Stimulated activated CD4-positive, alpha-beta T cell treated with anti-CD3 and anti-CD28 coated beads, Interleukin-15, amount 100 ng/mL, for 24 hours (primary cell): ENCODE data around the gene COL23A1.
"Not testable (repeated sequence)": the region's sequence is repeated elsewhere in the genome, so short reads cannot be mapped to it uniquely, and the experiment has no call there.

ENCODE experiments used
- DNase-seq: peaks from one replicate; pipeline ENCODE4 v3.0.0-alpha.2; 2020

Gene COL23A1

GRCh38 chr5:178370102-178370501, 220.1 kb downstream of the COL23A1 start:
- DNase-seq = no peak

DNA sequence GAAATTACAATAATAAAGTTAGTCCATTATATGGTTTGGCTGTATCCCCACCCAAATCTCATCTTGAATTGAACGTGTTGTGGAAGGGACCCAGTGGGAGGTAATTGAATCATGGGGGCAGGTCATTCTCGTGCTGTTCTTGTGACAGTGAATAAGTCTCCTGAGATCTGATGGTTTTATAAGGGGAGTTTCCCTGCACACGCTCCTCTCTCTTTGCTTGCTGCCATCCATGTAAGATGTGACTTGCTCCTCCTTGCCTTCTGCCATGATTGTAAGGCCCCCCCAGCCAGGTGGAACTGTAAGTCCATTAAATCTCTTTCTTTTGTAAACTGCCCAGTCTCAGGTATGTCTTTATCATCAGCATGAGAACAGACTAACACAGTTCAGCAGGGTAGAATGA, 220.7 kb downstream of the COL23A1 start:
- not testable (repeated sequence) for DNase-seq

DNA sequence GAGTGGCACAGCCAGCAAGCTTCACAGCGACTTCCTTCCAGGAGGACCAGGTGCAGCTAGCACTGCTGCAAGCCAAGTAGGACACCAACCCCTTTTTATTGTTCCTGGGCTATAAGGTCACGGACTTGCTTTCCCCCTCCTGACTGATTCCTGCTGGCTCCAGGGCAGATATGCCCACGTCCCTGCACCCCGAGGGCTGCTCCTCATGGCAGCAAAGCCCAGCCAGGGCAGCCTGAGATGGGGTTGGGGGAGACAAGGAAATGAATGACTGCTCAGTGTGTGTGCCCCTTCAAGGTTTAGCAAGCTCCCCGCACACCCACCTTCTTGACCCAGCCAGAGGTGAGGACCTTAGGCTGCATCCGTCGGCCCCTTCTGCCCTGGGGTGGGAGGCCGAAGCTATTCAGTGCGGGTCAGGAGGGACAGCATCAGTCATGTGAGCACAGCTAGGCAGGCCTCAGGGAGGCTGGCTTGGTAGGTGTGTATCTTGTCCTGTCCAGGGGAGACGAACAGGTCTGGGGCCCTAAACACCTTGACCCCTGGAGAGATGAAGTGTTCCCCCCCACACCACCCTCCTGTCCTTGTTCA, 221.4 kb downstream of the COL23A1 start:
- no peak for DNase-seq

DNA sequence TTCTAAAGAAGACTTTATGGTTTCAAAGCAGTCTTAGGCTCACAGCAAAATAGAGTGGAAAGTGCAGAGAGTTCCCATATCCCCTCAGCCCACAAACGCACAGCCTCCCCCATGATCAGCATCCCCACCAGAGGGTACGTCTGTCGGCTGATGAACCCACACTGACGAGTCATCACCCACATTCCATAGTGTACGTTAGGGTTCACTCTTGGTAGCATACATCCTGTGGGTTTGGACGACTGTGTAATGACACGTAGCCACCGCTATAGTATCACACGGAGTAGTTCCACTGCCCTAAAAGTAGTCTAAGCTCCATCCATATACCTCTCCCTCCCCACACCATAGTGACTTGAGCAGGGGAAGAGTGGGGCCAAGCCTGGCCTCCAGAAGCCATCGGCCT, 221.9 kb downstream of the COL23A1 start:
- no peak for DNase-seq

DNA sequence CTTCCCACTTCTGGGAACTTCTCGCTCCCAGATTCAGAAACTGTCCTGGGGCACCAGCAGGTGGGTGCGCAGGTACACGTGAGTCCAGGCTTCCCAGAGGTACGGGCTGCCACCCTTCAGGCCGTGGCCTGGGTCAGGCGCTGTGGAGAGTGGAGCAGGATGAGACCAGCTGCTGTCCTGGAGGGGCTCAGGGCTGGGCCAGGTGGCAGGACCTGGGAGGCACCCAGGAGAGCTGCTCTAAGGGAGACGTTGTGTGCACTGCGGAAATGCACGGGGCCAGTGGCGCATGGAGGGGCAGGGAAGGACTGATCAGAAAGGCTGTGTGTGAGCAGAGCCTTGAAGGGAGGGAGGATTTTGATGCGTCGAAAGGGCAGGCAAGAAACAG, 222.5 kb downstream of the COL23A1 start:
- DNase-seq = no peak

DNA sequence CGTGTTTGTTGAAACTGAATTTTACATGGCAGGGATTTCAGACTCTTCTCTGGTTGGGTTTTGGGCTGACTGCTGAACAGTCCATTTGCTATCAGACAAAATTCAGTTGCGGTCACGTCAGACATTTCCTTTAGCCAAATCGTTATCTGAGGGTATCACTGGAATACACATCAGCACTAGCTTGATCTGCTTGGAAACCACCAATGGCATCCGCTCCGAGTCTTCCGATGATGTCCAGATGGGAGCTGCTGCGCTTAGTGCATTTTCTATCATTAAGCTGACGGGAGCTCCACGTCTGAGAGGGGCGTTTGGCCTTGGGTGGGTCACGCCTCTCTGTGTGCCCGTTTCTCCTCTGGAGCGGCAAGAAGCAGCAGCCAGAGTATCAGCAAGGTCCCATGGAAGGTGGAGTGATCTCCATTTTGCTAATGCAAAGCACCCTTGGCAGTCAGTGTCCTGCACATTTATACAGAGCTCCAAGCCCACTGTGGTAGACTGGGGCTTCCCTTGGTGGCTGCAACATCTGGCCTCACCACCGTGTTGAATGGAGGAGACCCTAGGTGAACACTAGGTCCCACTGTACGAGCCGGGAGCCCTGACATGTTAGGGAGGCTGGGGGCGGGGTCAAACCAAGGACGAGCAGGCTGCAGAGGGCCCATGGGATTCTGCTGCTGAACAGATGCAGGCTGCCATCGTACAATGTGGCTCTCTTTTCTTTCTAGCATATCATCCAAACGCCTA, 223.0 kb downstream of the COL23A1 start:
- DNase-seq = no peak

DNA sequence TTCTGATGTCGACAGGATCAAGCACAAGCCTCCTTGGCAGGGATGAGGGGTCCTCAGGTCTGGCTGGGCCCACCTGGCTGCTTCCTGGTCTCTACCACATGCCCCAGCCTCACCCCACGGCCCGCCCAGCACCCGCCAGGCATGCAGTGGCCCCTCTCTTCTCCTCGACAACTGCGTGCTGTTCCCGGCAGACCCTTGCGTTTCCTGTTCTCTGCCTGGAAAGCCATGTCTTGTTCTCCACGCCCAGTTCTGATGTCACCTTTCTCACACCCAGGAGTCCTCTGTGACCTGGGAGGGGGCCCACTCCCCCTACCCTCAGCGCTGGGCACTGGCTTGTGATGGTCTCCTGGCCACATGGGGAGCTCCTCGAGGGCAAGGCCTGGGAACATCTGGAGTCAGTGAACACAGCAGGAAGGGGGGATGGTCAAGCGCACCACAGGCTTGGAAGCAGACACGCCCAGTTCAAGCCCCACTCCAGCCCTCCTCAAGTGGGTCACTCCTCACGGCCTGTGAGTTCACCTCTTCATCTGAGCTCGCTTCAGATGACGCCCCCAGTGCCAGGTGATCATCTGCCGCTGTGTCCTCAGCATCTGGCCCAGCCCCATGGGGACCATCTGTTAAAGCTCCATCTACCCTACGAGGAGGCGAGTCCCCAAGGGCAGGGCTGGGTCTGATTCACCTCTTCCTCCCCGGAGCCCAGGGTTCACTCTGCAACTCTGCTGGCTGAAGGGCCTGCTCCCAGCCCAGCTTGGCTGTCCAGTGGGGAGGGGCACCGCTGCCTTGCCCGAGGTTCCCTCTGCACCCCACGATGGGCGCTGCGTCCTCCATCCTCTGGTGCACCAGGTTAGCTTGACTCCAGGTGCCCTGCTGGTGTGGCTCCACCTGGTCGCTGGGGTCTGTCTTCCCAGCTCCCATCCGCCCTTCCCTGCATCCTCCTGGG, 224.4 kb downstream of the COL23A1 start:
- DNase-seq = no peak

DNA sequence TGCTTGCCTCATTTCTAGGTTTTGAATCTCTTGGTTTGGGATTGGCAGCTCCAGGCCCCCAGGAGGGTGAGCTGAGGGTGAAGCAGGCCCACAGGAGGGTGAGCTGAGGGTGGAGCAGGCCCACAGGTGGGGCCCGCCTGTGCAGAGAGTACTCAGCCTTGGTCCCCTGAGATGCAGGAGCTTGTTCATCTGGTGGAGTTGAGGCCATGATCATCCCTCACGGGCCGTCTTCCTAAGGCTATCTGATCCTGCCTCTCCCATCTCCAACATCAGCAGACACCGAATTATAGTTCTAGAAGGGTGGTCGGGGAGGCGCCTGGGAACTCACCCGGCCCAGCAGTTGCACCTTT, 225.9 kb downstream of the COL23A1 start:
- no peak for DNase-seq

DNA sequence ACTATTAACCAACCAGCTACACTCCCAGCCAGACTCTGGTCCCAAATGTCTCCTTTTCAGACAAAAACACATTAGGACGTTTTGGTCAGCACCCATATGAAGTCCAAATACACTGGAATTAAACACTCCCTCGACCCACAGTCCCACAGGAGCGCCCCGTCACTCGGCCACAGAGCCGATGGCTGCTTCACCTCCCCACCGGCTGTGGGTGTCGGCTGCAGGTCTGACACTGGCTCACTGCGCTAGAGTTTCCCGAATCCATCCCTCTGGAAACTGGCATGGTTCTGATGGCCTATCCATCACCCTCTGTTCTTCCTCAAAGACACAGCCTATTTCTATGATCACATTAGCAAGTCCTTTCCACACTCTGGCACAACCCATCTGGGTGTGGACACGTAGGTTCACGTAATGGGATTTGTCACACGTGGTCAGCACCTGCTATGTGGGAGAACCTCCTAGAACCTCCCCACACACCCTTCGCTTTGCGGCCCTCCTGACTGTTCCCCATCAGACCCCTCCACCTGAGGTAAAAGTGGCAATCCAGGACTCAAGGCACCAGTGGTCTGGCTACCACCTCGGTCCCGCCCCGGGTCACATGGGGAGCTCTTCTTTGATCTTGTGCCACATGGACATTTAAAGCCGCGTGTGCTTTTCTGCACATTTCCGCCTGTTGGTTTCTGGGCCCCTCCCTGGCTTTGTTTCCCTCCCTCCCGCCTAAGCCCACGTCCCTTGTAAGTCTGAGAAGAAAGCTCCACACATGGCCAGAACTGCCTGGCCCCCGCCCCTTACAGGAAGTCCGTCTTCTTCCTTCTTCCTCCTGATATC, 226.5 kb downstream of the COL23A1 start:
- no peak for DNase-seq

DNA sequence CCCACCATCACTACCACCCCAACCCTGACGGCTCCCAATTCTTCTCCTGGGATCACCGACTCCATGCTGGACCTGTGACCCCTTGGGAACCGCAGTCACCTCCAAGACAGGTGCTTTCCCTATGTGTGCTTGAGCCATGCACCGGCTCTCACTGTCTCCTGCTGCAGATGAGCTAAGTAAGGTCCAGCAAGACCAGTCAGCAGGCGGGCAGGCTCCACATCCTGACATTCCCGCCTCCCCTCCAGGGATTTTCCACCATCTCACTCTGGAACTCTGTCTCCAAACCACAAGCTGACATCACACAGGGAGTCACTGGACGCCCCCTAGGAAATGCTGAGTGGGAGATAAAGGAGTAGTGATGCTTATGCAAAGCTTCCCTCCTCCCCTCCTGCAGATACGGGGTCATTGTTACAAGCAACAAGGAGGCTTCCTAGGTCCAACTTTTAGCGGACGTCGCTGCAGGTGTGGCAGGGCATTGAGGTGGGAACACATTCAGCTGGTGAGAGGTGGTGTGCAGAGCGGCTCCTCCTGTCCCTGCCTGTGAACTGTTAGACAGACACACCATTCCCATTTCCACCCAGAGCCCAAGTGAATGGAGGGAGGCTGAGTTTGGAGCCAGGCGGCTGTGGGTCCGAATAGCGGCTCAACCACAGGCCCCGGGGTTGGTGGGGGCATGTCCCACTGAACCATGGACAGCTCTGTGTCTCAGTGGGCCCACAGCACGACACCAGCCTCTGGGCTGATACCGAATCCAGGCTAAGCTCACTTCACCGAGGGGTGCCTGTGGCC, 228.3 kb downstream of the COL23A1 start:
- no peak for DNase-seq

DNA sequence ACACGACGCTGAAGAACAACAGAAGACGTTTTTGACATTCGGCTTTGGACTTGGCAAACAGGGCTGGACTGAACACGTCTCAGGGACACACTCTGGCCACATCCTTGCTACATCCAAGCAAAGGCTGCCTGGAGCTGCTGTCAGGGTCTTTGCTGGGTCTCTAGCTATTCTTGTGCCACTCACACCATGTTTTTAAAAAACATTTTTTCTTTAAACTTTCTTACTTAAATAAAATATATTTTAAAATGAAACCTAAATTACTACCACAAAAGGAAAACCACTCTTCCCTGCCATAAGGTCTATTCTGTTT, 229.3 kb downstream of the COL23A1 start:
- no peak for DNase-seq

GRCh38 chr5:178360222-178360925, 229.8 kb downstream of the COL23A1 start:
- DNase-seq = no peak

- no peak for DNase-seq
These were observed 230.5 kb downstream of the COL23A1 start for GRCh38 chr5:178359738-178360137.

DNA sequence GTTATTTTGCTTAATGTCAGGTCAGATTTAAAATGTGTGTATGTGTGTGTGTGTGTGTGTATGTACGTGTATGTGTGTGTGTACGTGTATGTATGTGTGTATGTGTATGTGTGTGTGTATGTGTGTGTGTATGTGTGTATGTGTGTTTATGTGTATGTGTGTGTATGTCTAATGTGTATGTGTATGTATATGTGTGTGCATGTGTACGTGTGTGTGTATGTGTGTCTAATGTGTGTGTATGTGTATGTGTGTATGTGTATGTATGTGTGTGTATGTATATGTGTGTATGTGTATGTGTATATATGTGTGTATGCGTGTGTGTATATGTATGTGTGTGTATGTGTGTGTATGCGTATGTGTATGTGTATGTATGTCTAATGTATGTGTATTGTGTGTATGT, 232.5 kb downstream of the COL23A1 start:
- no peak for DNase-seq

DNA sequence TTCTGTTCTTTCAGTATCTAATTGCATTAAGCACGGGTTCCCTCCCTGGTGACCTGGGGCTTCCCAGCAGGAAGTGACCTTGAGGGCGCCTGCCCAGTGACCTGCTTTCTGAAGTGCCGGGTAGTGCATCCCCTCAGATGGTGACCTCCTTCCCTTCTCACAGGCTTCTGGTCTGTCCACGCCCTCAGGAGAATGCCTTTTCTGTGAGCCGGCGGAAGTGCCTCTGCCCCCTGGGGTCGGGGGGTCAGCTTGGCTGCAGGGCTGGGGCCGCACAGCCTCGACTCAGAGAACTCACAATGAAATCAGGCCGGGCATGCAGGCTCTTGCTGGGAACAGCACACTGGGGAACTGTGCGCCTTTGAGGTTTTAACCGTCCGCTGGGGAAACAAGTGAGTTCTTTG, 233.1 kb downstream of the COL23A1 start:
- no peak for DNase-seq

- DNase-seq = no peak
These were observed 233.7 kb downstream of the COL23A1 start for GRCh38 chr5:178356431-178356872.

DNA sequence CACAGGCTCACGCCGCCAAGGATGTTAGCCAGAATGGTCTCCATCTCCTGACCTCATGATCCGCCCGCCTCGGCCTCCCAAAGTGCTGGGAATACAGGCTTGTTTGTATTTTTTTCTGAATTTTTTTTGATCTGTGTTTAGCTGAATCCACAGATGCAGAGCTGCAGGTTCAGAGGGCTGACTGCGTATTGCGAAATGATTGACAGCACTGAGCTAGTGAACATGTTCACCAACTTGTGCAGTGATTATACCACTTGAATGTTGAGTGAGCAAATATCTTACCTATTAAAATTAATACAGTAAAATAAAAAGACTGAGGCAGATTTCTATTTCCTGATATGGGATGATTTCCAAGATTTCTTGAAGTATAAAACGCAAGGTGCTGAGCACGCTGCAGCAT, 234.5 kb downstream of the COL23A1 start:
- no peak for DNase-seq

- no peak for DNase-seq
These were observed 236.7 kb downstream of the COL23A1 start for GRCh38 chr5:178353461-178353860.

GRCh38 chr5:178352035-178352349, 238.2 kb downstream of the COL23A1 start:
- no peak for DNase-seq

GRCh38 chr5:178351221-178352034, 238.8 kb downstream of the COL23A1 start:
- DNase-seq = no peak
